GM12878 (cell line): ENCODE data around the gene CHCHD1. TPM values are rescaled to one million over a fixed set of nuclear protein-coding genes. Genes with fewer than 3 reads are reported as not detected.

ENCODE experiments used
- ATAC-seq: fragments of 200-7000 bp; cut with Tn5 transposase; 3 replicates; pipeline ENCODE4 v1.9.1; 2020; ENCODE audit warnings: mild to moderate bottlenecking, moderate library complexity
- BruUV-seq: library from RNA; stranded (reverse); fragments of 400-500 nt; replicated peaks from 2 replicates; lab custom pipeline; 2021; lab: Mats Ljungman, UMichigan
- CTCF ChIA-PET: fragments of 300-600 bp; sonication (Branson Sonifier 250); formaldehyde crosslinking; extraction: SDS; loops from one replicate; lab custom pipeline; 2021; ENCODE audit warnings: inconsistent platforms; lab: Yijun Ruan, JAX
- POLR2A ChIA-PET: fragments of 350-600 bp; formaldehyde crosslinking; extraction: SDS; loops from one replicate; lab custom pipeline; 2021; ENCODE audit warnings: inconsistent platforms; lab: Charles Lee
- RAD21 ChIA-PET: fragments of 300-600 bp; sonication (Branson Sonifier 250); formaldehyde crosslinking; loops from one replicate; lab custom pipeline; 2023; ENCODE audit warnings: antibody characterized with exemption; ENCODE audit not compliant: unreplicated experiment; lab: Charles Lee
- SMC1A ChIA-PET: fragments of 300-600 bp; sonication (Branson Sonifier 250); formaldehyde crosslinking; loops from one replicate; lab custom pipeline; 2023; ENCODE audit not compliant: unreplicated experiment, uncharacterized antibody; lab: Charles Lee
- DNase-seq: peaks from one replicate; pipeline ENCODE4 v3.0.0-alpha.2; 2011; ENCODE audit warnings: low read depth, low spot score
- FAIRE-seq: peaks from 3 replicates; lab custom pipeline; 2011; peaks lifted over from hg19 to GRCh38; lab: Jason Lieb, UNC
- H2AFZ ChIP-seq: 2 replicates; pipeline ENCODE4 v1.6.0; 2011; ENCODE audit warnings: low read depth, low read length, control low read depth; ENCODE audit not compliant: control insufficient read depth
- H3K27ac ChIP-seq: 2 replicates; pipeline ENCODE4 v1.5.1; 2011; ENCODE audit warnings: control low read depth; ENCODE audit not compliant: control insufficient read depth, insufficient read depth
- H3K27me3 ChIP-seq, 2 experiments: replicated peaks in 1 of 2; 2 replicates each; pipeline versions ENCODE4 v1.6.0 to v1.6.1; 2011; ENCODE audit warnings: low read length in 1 of 2; ENCODE audit not compliant: control insufficient read depth in 2 of 2, insufficient read depth in 2 of 2
- H3K36me3 ChIP-seq, 2 experiments: 2 replicates each; pipeline ENCODE4 v1.5.1; 2011; ENCODE audit warnings: low read length in 1 of 2; ENCODE audit not compliant: control insufficient read depth in 2 of 2, insufficient read depth in 2 of 2
- H3K4me1 ChIP-seq: 2 replicates; pipeline ENCODE4 v1.6.1; 2011; ENCODE audit warnings: mild to moderate bottlenecking, low read length, moderate library complexity, mixed read lengths; ENCODE audit not compliant: control insufficient read depth, insufficient read depth
- H3K4me2 ChIP-seq: 2 replicates; pipeline ENCODE4 v1.6.0; 2011; ENCODE audit warnings: control low read depth; ENCODE audit not compliant: control insufficient read depth, insufficient read depth
- H3K4me3 ChIP-seq: fragments of 200-600 bp; sonication (generic); 2 replicates; pipeline ENCODE4 v1.5.1; 2016
- H3K79me2 ChIP-seq: 2 replicates; pipeline ENCODE4 v1.6.0; 2011; ENCODE audit warnings: low read length; ENCODE audit not compliant: control insufficient read depth, insufficient read depth
- H3K9ac ChIP-seq: 2 replicates; pipeline ENCODE4 v1.8.0; 2011; ENCODE audit warnings: low read length, control low read depth, mixed read lengths; ENCODE audit not compliant: control insufficient read depth, insufficient read depth
- H3K9me3 ChIP-seq: replicated peaks from 3 replicates; pipeline ENCODE4 v1.5.1; 2011; ENCODE audit warnings: mild to moderate bottlenecking, low read length; ENCODE audit not compliant: control insufficient read depth, insufficient read depth
- H4K20me1 ChIP-seq: 2 replicates; pipeline ENCODE4 v1.6.0; 2011; ENCODE audit not compliant: control insufficient read depth, insufficient read depth
- BHLHE40 ChIP-seq, 2 experiments: fragments of 450-650 bp in 1 of 2; IDR thresholded peaks; 2 replicates each; pipeline ENCODE4 v1.6.1; 2011 to 2017; ENCODE audit warnings: low read depth in 2 of 2, borderline replicate concordance in 1 of 2, improper control_type of control experiment in 1 of 2, low read length in 1 of 2, mild to moderate bottlenecking in 1 of 2
- EZH2 ChIP-seq: IDR thresholded peaks from 2 replicates; pipeline ENCODE4 v1.6.1; 2012; ENCODE audit warnings: low read depth, mild to moderate bottlenecking, control low read depth, inconsistent platforms, low read length, borderline replicate concordance; ENCODE audit not compliant: control insufficient read depth
- IKZF1 ChIP-seq: fragments of 450-650 bp; conservative IDR thresholded peaks from 2 replicates; pipeline ENCODE4 v1.6.1; 2017; ENCODE audit warnings: antibody characterized with exemption, mild to moderate bottlenecking
- IKZF2 ChIP-seq, 2 experiments: fragments of 450-650 bp; IDR thresholded peaks; 2 replicates each; pipeline ENCODE4 v1.6.1; 2017; ENCODE audit warnings: mild to moderate bottlenecking in 2 of 2, moderate library complexity in 2 of 2
- KAT2A ChIP-seq: conservative IDR thresholded peaks from 2 replicates; pipeline ENCODE4 v1.6.1; 2011; ENCODE audit warnings: low read depth, low read length; ENCODE audit not compliant: control insufficient read depth
- MXI1 ChIP-seq: fragments of 150-350 bp; IDR thresholded peaks from 2 replicates; pipeline ENCODE4 v1.6.1; 2011; ENCODE audit warnings: low read depth, mild to moderate bottlenecking, inconsistent platforms, low read length, improper control_type of control experiment
- NBN ChIP-seq: fragments of 450-650 bp; IDR thresholded peaks from 2 replicates; pipeline ENCODE4 v1.6.1; 2016
- PAX8 ChIP-seq: fragments of 450-650 bp; IDR thresholded peaks from 2 replicates; pipeline ENCODE4 v1.6.1; 2017; ENCODE audit warnings: mild to moderate bottlenecking, moderate library complexity
- RUNX3 ChIP-seq: IDR thresholded peaks from 2 replicates; pipeline ENCODE4 v1.6.1; 2012; ENCODE audit warnings: low read length, inconsistent platforms
- SMAD1 ChIP-seq: fragments of 450-650 bp; IDR thresholded peaks from 2 replicates; pipeline ENCODE4 v1.6.1; 2018; ENCODE audit warnings: mild to moderate bottlenecking, low read depth; ENCODE audit not compliant: partially characterized antibody
- ZNF207 ChIP-seq: fragments of 450-650 bp; IDR thresholded peaks from 2 replicates; pipeline ENCODE4 v1.6.1; 2014; ENCODE audit warnings: antibody characterized with exemption, mild to moderate bottlenecking, borderline replicate concordance
- WGBS: methylation state at CpG from one replicate; pipeline ENCODE4 v1.1.6; 2016; ENCODE audit warnings: low lambda C conversion rate; ENCODE audit not compliant: insufficient replicate concordance, insufficient coverage; ENCODE audit errors: missing lambda C conversion rate; 5-methylcytosine and 5-hydroxymethylcytosine counted together
- in situ Hi-C: fragments of 300-500 bp; cut with MboI; formaldehyde crosslinking; loops from 9 replicates; pipeline ENCODE4 v1.14.3; 2018; ENCODE audit warnings: mixed read lengths
- intact Hi-C: fragments of 100-400 bp; cut with micrococcal nuclease; formaldehyde crosslinking; loops from one replicate; pipeline ENCODE4 v1.14.2; 2022; ENCODE audit not compliant: unreplicated experiment
- polyA plus RNA-seq, 11 experiments: library from polyadenylated mRNA; depleted of rRNA in 4 of 11; unstranded in 6 of 11; stranded (reverse) in 5 of 11; fragments of >200 nt; fragmentation: Nextera tagmentation in 4 of 11; fragmentation: Illumina TruSeq in 1 of 11; extraction: Ambion mirVana in 4 of 11; extraction: Trizol in 1 of 11; gene quantifications; 1 replicate in 1 of 11; 2 replicates in 10 of 11; pipeline versions ENCODE4 v1.2.1 to v1.2.3, GENCODE V29; 2011 to 2016; ENCODE audit warnings: inconsistent platforms in 2 of 11, missing spikeins in 2 of 11, low read depth in 1 of 11
- total RNA-seq, 4 experiments: library from RNA; depleted of rRNA in 3 of 4; stranded (reverse); fragments of >200 nt in 3 of 4; fragmentation: Illumina TruSeq in 1 of 4; extraction: Trizol in 1 of 4; gene quantifications; 2 replicates each; pipeline versions ENCODE4 v1.2.1 to v1.2.3, GENCODE V29; 2013 to 2021
- TF ChIP-seq, protein P1 (sequence below): fragments of 450-650 bp; IDR thresholded peaks from 2 replicates; pipeline ENCODE4 v1.6.1; 2016; ENCODE audit warnings: mild to moderate bottlenecking
- TF ChIP-seq, protein P2 (sequence below): fragments of 450-650 bp; IDR thresholded peaks from 2 replicates; pipeline ENCODE4 v1.6.1; 2017; ENCODE audit warnings: mild to moderate bottlenecking, moderate library complexity
- TF ChIP-seq, protein P3 (sequence below): IDR thresholded peaks from 2 replicates; pipeline ENCODE4 v1.6.1; 2012; ENCODE audit warnings: low read length, inconsistent platforms

CHCHD1 gene
- total and polyA plus RNA-seq, 10 of the 15 experiments (the other 5 are each of a cell fraction or from before 2014, with no cell fraction given): 35.0 to 132 (median 70.0) TPM

DNA sequence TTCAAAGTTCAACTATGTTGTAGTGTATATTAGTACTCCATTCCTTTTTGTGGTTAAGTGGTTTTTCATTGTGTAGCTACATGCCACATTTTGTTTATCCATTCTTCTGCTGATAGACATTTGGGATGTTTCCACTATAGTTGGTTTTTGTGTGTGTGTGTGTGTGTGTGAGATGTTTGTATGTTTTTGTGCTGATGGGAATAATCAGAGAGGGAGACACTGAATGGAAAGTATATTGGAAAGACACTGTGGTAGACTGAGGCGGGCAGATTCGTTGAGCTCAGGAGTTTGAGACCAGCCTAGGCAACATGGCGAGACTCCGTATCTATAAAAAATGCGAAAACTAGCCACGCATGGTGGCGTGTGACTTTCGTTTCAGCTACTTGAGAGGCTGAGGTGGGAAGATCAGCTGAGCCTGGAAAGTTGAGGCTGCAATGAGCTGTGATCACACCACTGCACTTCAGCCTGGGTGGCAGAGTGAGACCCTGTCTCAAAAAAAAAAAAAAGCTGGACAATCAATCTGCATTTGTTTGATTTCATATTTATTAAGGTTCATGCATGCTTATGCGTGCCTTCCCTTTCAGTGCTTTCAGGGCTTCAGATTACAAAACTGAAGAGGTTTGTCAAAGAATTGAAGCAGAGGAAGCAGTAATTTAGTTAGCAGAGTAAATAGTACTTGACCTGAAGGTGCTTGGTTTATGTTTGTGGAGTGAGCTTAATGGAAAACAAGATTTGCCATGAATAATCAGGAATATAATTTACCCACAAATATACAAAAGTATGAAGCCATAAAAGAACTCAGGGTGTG is 22.9 kb upstream of the CHCHD1 start:
- ChIA-PET POLR2A (interaction anchor here (0.6 to 6.9 kb wide), 14 partner anchors 12 to 512 kb away, joined by 3 to 63 read pairs (median 6); partner anchors contain the start of genes CHCHD1, DNAJC9 and SEC24C), RAD21 (interaction anchor here (0.9 to 5.0 kb wide), 8 partner anchors 9 to 108 kb away, joined by 3 to 52 read pairs (median 10); partner anchors contain the start of genes CHCHD1 and SEC24C), CTCF (interaction anchor here (0.8 to 3.4 kb wide), 16 partner anchors 8 to 229 kb away, joined by 3 to 20 read pairs (median 4); partner anchors contain the start of genes CHCHD1 and SEC24C), SMC1A (interaction anchor here (0.7 to 4.4 kb wide), 16 partner anchors 10 to 316 kb away, joined by 3 to 46 read pairs (median 4); partner anchors contain the start of genes CHCHD1 and ZSWIM8)
- H3K4me2 ChIP-seq: peak overlapping the region; percentile 72
- intact Hi-C loops: loop anchor here (2.0 kb wide), 1 partner anchor 14 kb away; the partner anchor contains the start of gene SEC24C
- H3K79me2 ChIP-seq: peaks cover 15% of the 10 kb centered on the region
- no peaks in the 10 kb centered on the region for H3K9me3 ChIP-seq
- peak overlapping the region; percentile 50 for H3K9ac ChIP-seq
- DNase-seq (no peak), FAIRE-seq (no peak), ATAC-seq (peak; percentile 72)
- in situ Hi-C loops: no loop called here
- peak overlapping the region; percentile 65 for H2AFZ ChIP-seq
- no TSS peak for BruUV-seq
- H3K36me3 ChIP-seq: peaks cover 23 to 40% of the 10 kb centered on the region in 2 experiments
- peaks cover 54% of the 10 kb centered on the region for H3K4me1 ChIP-seq
- H4K20me1 ChIP-seq: peaks cover 3% of the 10 kb centered on the region; the same call in 1 of the 2 replicates
- H3K27ac ChIP-seq: peak overlapping the region; percentile 84
- H3K4me3 ChIP-seq: peak overlapping the region; percentile 18; the same call in 1 of the 2 replicates
- 57% methylated on average over 9 of the region's 9 CpGs for WGBS
- H3K27me3 ChIP-seq: no peaks in the 10 kb centered on the region
- TF ChIP-seq PAX8: 0 out of 2 replicates have a peak, but pooled peaks have one; percentile 29
- TF ChIP-seq, protein P1, sequence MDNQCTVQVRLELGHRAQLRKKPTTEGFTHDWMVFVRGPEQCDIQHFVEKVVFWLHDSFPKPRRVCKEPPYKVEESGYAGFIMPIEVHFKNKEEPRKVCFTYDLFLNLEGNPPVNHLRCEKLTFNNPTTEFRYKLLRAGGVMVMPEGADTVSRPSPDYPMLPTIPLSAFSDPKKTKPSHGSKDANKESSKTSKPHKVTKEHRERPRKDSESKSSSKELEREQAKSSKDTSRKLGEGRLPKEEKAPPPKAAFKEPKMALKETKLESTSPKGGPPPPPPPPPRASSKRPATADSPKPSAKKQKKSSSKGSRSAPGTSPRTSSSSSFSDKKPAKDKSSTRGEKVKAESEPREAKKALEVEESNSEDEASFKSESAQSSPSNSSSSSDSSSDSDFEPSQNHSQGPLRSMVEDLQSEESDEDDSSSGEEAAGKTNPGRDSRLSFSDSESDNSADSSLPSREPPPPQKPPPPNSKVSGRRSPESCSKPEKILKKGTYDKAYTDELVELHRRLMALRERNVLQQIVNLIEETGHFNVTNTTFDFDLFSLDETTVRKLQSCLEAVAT: peak; percentile 78
- TF ChIP-seq ZNF207: 0 out of 2 replicates have a peak, but pooled peaks have one; percentile 12
- TF ChIP-seq KAT2A: no peak
- TF ChIP-seq EZH2: no peak
- TF ChIP-seq, protein P2, sequence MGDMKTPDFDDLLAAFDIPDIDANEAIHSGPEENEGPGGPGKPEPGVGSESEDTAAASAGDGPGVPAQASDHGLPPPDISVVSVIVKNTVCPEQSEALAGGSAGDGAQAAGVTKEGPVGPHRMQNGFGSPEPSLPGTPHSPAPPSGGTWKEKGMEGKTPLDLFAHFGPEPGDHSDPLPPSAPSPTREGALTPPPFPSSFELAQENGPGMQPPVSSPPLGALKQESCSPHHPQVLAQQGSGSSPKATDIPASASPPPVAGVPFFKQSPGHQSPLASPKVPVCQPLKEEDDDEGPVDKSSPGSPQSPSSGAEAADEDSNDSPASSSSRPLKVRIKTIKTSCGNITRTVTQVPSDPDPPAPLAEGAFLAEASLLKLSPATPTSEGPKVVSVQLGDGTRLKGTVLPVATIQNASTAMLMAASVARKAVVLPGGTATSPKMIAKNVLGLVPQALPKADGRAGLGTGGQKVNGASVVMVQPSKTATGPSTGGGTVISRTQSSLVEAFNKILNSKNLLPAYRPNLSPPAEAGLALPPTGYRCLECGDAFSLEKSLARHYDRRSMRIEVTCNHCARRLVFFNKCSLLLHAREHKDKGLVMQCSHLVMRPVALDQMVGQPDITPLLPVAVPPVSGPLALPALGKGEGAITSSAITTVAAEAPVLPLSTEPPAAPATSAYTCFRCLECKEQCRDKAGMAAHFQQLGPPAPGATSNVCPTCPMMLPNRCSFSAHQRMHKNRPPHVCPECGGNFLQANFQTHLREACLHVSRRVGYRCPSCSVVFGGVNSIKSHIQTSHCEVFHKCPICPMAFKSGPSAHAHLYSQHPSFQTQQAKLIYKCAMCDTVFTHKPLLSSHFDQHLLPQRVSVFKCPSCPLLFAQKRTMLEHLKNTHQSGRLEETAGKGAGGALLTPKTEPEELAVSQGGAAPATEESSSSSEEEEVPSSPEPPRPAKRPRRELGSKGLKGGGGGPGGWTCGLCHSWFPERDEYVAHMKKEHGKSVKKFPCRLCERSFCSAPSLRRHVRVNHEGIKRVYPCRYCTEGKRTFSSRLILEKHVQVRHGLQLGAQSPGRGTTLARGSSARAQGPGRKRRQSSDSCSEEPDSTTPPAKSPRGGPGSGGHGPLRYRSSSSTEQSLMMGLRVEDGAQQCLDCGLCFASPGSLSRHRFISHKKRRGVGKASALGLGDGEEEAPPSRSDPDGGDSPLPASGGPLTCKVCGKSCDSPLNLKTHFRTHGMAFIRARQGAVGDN: 0 out of 2 replicates have a peak, but pooled peaks have one; percentile 42
- peak in 1 of 2 experiments; percentile 55; a peak in 1 of 4 replicates for TF ChIP-seq BHLHE40 (IDR thresholded peaks at IDR 0.05; ENCODE audit: borderline replicate concordance in 1 of 2, low read depth in 2 of 2, low read length in 1 of 2)
- TF ChIP-seq IKZF2 (IDR thresholded peaks at IDR 0.05): peak in 1 of 2 experiments; percentile 54; a peak in 3 of 4 replicates
- TF ChIP-seq MXI1: 0 out of 2 replicates have a peak, but pooled peaks have one; percentile 34
- TF ChIP-seq NBN: 0 out of 2 replicates have a peak, but pooled peaks have one; percentile 51
- TF ChIP-seq, protein P3, sequence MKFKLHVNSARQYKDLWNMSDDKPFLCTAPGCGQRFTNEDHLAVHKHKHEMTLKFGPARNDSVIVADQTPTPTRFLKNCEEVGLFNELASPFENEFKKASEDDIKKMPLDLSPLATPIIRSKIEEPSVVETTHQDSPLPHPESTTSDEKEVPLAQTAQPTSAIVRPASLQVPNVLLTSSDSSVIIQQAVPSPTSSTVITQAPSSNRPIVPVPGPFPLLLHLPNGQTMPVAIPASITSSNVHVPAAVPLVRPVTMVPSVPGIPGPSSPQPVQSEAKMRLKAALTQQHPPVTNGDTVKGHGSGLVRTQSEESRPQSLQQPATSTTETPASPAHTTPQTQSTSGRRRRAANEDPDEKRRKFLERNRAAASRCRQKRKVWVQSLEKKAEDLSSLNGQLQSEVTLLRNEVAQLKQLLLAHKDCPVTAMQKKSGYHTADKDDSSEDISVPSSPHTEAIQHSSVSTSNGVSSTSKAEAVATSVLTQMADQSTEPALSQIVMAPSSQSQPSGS: peak; percentile 38; the same call in 1 of the 2 replicates
- peak; percentile 34; the same call in 1 of the 2 replicates for TF ChIP-seq IKZF1
- peak; percentile 50 for TF ChIP-seq SMAD1
- peak; percentile 14; the same call in 1 of the 2 replicates for TF ChIP-seq RUNX3
